Sigmoid colon (tissue), 7 donors: ENCODE measurements around the gene PLEKHG5. TPM values are rescaled to one million over a fixed set of nuclear protein-coding genes. Genes with fewer than 3 reads are reported as not detected.

Experiments
- DNase-seq: peaks from one replicate; pipeline ENCODE4 v3.0.0-alpha.2; 2019
- H3K27ac ChIP-seq, 4 donors: fragments of 200-600 bp; sonication (generic); one replicate each; pipeline ENCODE4 v1.5.1; 2016 to 2019; ENCODE audit warnings: mild to moderate bottlenecking in 1 of 4
- H3K27me3 ChIP-seq, 3 donors: fragments of 200-600 bp; sonication (generic); one replicate each; pipeline ENCODE4 v1.5.1; 2019; ENCODE audit warnings: mild to moderate bottlenecking in 1 of 3
- H3K36me3 ChIP-seq, 4 donors: fragments of 200-600 bp; sonication (generic); one replicate each; pipeline ENCODE4 v1.5.1; 2016 to 2019
- H3K4me1 ChIP-seq, 4 donors: fragments of 200-600 bp; sonication (generic); one replicate each; pipeline ENCODE4 v1.5.1; 2017 to 2019
- H3K4me3 ChIP-seq, 4 donors: fragments of 200-600 bp; sonication (generic); one replicate each; pipeline ENCODE4 v1.5.1; 2017 to 2019; ENCODE audit warnings: mild to moderate bottlenecking in 2 of 4, moderate library complexity in 1 of 4
- H3K9me3 ChIP-seq, 4 donors: fragments of 200-600 bp in 3 of 4; sonication (generic) in 3 of 4; one replicate each; pipeline versions ENCODE4 v1.5.1 to v1.6.1; 2013 to 2019
- CTCF ChIP-seq, 4 experiments: fragments of 450-650 bp in 3 of 4; fragments of 200-600 bp in 1 of 4; IDR thresholded peaks; one replicate each; pipeline ENCODE4 v1.5.1; 2016 to 2019; ENCODE audit warnings: antibody characterized with exemption in 4 of 4, mild to moderate bottlenecking in 3 of 4, moderate library complexity in 2 of 4
- EP300 ChIP-seq, 4 donors: sonication (generic); formaldehyde crosslinking; IDR thresholded peaks; one replicate each; pipeline ENCODE4 v1.6.1; 2017; ENCODE audit warnings: antibody characterized with exemption in 4 of 4
- POLR2A ChIP-seq, 2 donors: fragments of 450-650 bp; IDR thresholded peaks; one replicate each; pipeline ENCODE4 v1.6.1; 2016; ENCODE audit warnings: antibody characterized with exemption in 2 of 2, mild to moderate bottlenecking in 2 of 2, moderate library complexity in 2 of 2
- POLR2AphosphoS5 ChIP-seq, 4 donors: sonication (generic); formaldehyde crosslinking; IDR thresholded peaks; one replicate each; pipeline ENCODE4 v1.6.1; 2017; ENCODE audit warnings: antibody characterized with exemption in 4 of 4
- WGBS, 2 donors: extraction: QIAGEN DNeasy Blood & Tissue Kit; methylation state at CpG; one replicate each; pipeline ENCODE4 v1.1.7; 2013; 5-methylcytosine and 5-hydroxymethylcytosine counted together
- intact Hi-C: fragments of 100-400 bp; cut with DNase I; formaldehyde crosslinking; loops from one replicate; pipeline ENCODE4 v1.15.1; 2023
- polyA plus RNA-seq, 3 donors: library from polyadenylated mRNA; stranded (reverse); fragments of 200-250 nt; gene quantifications; one replicate each; pipeline ENCODE4 v1.2.3, GENCODE V29; 2013
- total RNA-seq, 4 donors: library from RNA; depleted of rRNA; stranded (reverse); fragments of >200 nt; gene quantifications; one replicate each; pipeline ENCODE4 v1.1.0, GENCODE V29; 2016
- donor health status: healthy with polysubstance abuse.
- donor health status: Bipolar disorder and iron deficiency.
- donor health status: healthy.

The PLEKHG5 gene
- total RNA-seq, result 1 to 10 TPM; 2.5 to 7.5 (median 5.2) TPM
- 10 to 100 TPM in 1 of 3 donors, 1 to 10 TPM in 2; 4.2 to 18.8 (median 5.4) TPM for polyA plus RNA-seq

GRCh38 chr1:6491480-6491962, at the start of gene PLEKHG5:
Gene PLEKHG5 (minus strand): TSS chr1:6491667. CDS start chr1:6477571, 14,096 bp downstream.
- 75 to 80% methylated on average over 6 of the region's 6 CpGs for WGBS, 2 donors
- intact Hi-C loops, result no loop called here
- no peak for DNase-seq
- Histone ChIP-seq H3K9me3 (no peaks in the 10 kb centered on the region), H3K4me3 (peak within 1 kb of the TSS; percentile 40 to 68 (median 52)), H3K4me1 (peaks cover 0 to 28% (median 21%) of the 10 kb centered on the region in 4 donors), H3K27ac (peak within 1 kb of the TSS; percentile 53 to 76 (median 60)), H3K36me3 (no peaks in the 10 kb centered on the region), H3K27me3 (peaks cover 0 to 20% (median 0%) of the 10 kb centered on the region in 3 donors)
- no peak for TF ChIP-seq POLR2AphosphoS5 (IDR thresholded peaks at IDR 0.05)
- no peak for TF ChIP-seq EP300 (IDR thresholded peaks at IDR 0.05)
- TF ChIP-seq POLR2A (IDR thresholded peaks at IDR 0.05), result no peak

GRCh38 chr1:6538956-6539355, 47.5 kb upstream of the PLEKHG5 start:
- Histone ChIP-seq H3K27me3 (no peaks in the 10 kb centered on the region), H3K4me3 (no peak overlapping the region), H3K27ac (no peak overlapping the region), H3K9me3 (no peaks in the 10 kb centered on the region), H3K4me1 (no peaks in the 10 kb centered on the region), H3K36me3 (peaks cover 0 to 64% (median 10%) of the 10 kb centered on the region in 4 donors)
- DNase-seq, result no peak
- intact Hi-C loops, result no loop called here
- WGBS, 2 donors, result 57 to 69% methylated on average over 3 of the region's 3 CpGs
- TF ChIP-seq POLR2A (IDR thresholded peaks at IDR 0.05), result no peak
- TF ChIP-seq POLR2AphosphoS5 (IDR thresholded peaks at IDR 0.05), result no peak
- TF ChIP-seq CTCF (IDR thresholded peaks at IDR 0.05), result no peak
- TF ChIP-seq EP300 (IDR thresholded peaks at IDR 0.05), result no peak

GRCh38 chr1:6536291-6536690, 44.8 kb upstream of the PLEKHG5 start:
- H3K9me3 ChIP-seq, result no peaks in the 10 kb centered on the region
- peaks cover 15 to 62% (median 23%) of the 10 kb centered on the region in 4 donors for H3K36me3 ChIP-seq
- TF ChIP-seq EP300 (IDR thresholded peaks at IDR 0.05) (no peak), POLR2A (IDR thresholded peaks at IDR 0.05) (no peak), CTCF (IDR thresholded peaks at IDR 0.05) (no peak), POLR2AphosphoS5 (IDR thresholded peaks at IDR 0.05) (no peak)
- H3K4me1 ChIP-seq, result no peaks in the 10 kb centered on the region
- H3K27me3 ChIP-seq, result no peaks in the 10 kb centered on the region
- no peak overlapping the region for H3K27ac ChIP-seq
- DNase-seq, result no peak
- 80 to 94% methylated on average over 5 of the region's 5 CpGs for WGBS, 2 donors
- no peak overlapping the region for H3K4me3 ChIP-seq
- intact Hi-C loops, result no loop called here

- Histone ChIP-seq H3K4me1 (no peaks in the 10 kb centered on the region), H3K27me3 (no peaks in the 10 kb centered on the region), H3K9me3 (no peaks in the 10 kb centered on the region), H3K36me3 (peaks cover 15 to 62% (median 28%) of the 10 kb centered on the region in 4 donors), H3K4me3 (no peak overlapping the region), H3K27ac (no peak overlapping the region)
- TF ChIP-seq POLR2A (IDR thresholded peaks at IDR 0.05), result no peak
- no peak for TF ChIP-seq EP300 (IDR thresholded peaks at IDR 0.05)
- no peak for TF ChIP-seq POLR2AphosphoS5 (IDR thresholded peaks at IDR 0.05)
- no peak for TF ChIP-seq CTCF (IDR thresholded peaks at IDR 0.05)
- DNase-seq, result no peak
- intact Hi-C loops, result no loop called here
- 90 to 94% methylated on average over 4 of the region's 4 CpGs for WGBS, 2 donors
Observed at GRCh38 chr1:6535214-6535613, 43.7 kb upstream of the PLEKHG5 start.

GRCh38 chr1:6534248-6534822, 42.9 kb upstream of the PLEKHG5 start:
- Histone ChIP-seq H3K4me3 (no peak overlapping the region), H3K9me3 (no peaks in the 10 kb centered on the region), H3K4me1 (no peaks in the 10 kb centered on the region), H3K27ac (no peak overlapping the region), H3K36me3 (peaks cover 15 to 67% (median 29%) of the 10 kb centered on the region in 4 donors), H3K27me3 (no peaks in the 10 kb centered on the region)
- WGBS, 2 donors, result 90 to 95% methylated on average over 8 of the region's 8 CpGs
- no peak for DNase-seq
- TF ChIP-seq EP300 (IDR thresholded peaks at IDR 0.05) (no peak), POLR2A (IDR thresholded peaks at IDR 0.05) (no peak), POLR2AphosphoS5 (IDR thresholded peaks at IDR 0.05) (no peak), CTCF (IDR thresholded peaks at IDR 0.05) (no peak)
- intact Hi-C loops, result no loop called here
